RWPE2 (cell line): ENCODE results near the gene GBF1.

ENCODE experiments used
- ATAC-seq: fragments of 200-7000 bp; cut with Tn5 transposase; 3 replicates; pipeline ENCODE4 v1.9.1; 2021; ENCODE audit warnings: low read depth
- DNase-seq: peaks from one replicate; pipeline ENCODE4 v3.0.0-alpha.2; 2020; ENCODE audit warnings: low spot score
- H3K27ac ChIP-seq: fragments of 450-650 bp; 2 replicates; pipeline ENCODE4 v1.5.1; 2017; ENCODE audit warnings: mild to moderate bottlenecking; ENCODE audit not compliant: poor library complexity, severe bottlenecking
- H3K27me3 ChIP-seq: fragments of 250-450 bp; sonication (Bioruptor Pico); 2 replicates; pipeline ENCODE4 v1.5.1; 2021; ENCODE audit warnings: mild to moderate bottlenecking, moderate library complexity; ENCODE audit not compliant: insufficient read depth, poor library complexity, severe bottlenecking
- H3K36me3 ChIP-seq: fragments of 250-450 bp; sonication (Bioruptor Pico); 2 replicates; pipeline ENCODE4 v1.5.1; 2020; ENCODE audit warnings: low read depth, mild to moderate bottlenecking, moderate library complexity
- H3K4me1 ChIP-seq: fragments of 250-450 bp; sonication (Bioruptor Pico); 2 replicates; pipeline ENCODE4 v1.5.1; 2021; ENCODE audit warnings: mild to moderate bottlenecking, moderate library complexity; ENCODE audit not compliant: insufficient read depth, poor library complexity, severe bottlenecking
- H3K4me3 ChIP-seq: fragments of 250-450 bp; sonication (Bioruptor Pico); 2 replicates; pipeline ENCODE4 v1.5.1; 2021; ENCODE audit warnings: mild to moderate bottlenecking, moderate library complexity; ENCODE audit not compliant: severe bottlenecking
- H3K9me3 ChIP-seq: fragments of 250-450 bp; sonication (Bioruptor Pico); 2 replicates; pipeline ENCODE4 v1.5.1; 2021; ENCODE audit warnings: mild to moderate bottlenecking, moderate library complexity; ENCODE audit not compliant: severe bottlenecking
- TF ChIP-seq, protein P1 (sequence below): fragments of 450-650 bp; IDR thresholded peaks from one replicate; pipeline ENCODE4 v1.5.1; 2017; ENCODE audit warnings: mild to moderate bottlenecking, moderate library complexity; ENCODE audit not compliant: poor library complexity, severe bottlenecking

Gene GBF1

DNA sequence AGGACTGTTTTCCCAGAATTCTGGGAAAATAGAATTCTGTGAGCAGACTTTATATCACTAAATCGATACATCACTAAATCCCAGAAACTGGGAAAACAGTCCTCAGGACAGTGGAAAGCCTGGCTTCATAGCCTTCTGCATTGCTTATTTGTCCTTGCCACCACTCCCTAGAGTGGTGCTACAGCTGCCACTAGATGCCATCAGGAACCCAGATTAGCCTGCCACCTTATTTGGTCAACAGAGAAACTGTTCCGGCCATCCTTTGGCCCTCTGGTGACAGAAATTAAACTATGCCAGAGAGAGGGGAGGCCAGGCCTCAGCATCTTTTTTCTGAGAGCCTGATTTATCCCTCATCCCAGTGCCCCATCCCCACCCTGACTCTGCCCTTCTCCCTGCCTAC is 130.5 kb downstream of the GBF1 start:
- no peaks in the 10 kb centered on the region for H3K9me3 ChIP-seq
- TF ChIP-seq, protein P1, sequence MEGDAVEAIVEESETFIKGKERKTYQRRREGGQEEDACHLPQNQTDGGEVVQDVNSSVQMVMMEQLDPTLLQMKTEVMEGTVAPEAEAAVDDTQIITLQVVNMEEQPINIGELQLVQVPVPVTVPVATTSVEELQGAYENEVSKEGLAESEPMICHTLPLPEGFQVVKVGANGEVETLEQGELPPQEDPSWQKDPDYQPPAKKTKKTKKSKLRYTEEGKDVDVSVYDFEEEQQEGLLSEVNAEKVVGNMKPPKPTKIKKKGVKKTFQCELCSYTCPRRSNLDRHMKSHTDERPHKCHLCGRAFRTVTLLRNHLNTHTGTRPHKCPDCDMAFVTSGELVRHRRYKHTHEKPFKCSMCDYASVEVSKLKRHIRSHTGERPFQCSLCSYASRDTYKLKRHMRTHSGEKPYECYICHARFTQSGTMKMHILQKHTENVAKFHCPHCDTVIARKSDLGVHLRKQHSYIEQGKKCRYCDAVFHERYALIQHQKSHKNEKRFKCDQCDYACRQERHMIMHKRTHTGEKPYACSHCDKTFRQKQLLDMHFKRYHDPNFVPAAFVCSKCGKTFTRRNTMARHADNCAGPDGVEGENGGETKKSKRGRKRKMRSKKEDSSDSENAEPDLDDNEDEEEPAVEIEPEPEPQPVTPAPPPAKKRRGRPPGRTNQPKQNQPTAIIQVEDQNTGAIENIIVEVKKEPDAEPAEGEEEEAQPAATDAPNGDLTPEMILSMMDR, result no peak
- no peak overlapping the region for H3K4me3 ChIP-seq
- no peaks in the 10 kb centered on the region for H3K27me3 ChIP-seq
- peaks cover 87% of the 10 kb centered on the region for H3K36me3 ChIP-seq
- H3K4me1 ChIP-seq, result no peaks in the 10 kb centered on the region
- no peak overlapping the region for H3K27ac ChIP-seq
- ATAC-seq (no peak), DNase-seq (no peak)

DNA sequence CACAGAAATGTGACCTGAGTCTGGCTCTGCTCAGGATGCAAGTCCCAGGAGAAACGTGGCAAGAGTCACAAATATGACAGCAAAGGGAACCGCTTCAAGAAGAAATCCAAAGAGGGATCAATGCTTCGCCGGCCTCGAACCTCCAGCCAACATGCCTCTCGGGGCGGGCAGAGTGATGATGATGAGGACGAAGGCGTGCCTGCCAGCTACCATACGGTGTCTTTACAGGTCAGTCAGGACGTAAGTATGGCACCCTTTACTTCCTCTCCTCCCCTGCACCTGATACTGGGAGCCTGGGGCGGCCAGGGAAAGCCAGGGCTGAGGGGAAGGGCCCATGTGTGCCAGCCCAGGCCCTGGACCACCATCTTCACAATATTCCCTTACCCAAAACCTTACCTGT is 131.6 kb downstream of the GBF1 start:
- Histone ChIP-seq H3K4me1 (no peaks in the 10 kb centered on the region), H3K36me3 (peaks cover 79% of the 10 kb centered on the region), H3K4me3 (no peak overlapping the region), H3K27ac (no peak overlapping the region), H3K9me3 (no peaks in the 10 kb centered on the region), H3K27me3 (no peaks in the 10 kb centered on the region)
- TF ChIP-seq, protein P1, result no peak
- no peak for ATAC-seq
- no peak for DNase-seq

DNA sequence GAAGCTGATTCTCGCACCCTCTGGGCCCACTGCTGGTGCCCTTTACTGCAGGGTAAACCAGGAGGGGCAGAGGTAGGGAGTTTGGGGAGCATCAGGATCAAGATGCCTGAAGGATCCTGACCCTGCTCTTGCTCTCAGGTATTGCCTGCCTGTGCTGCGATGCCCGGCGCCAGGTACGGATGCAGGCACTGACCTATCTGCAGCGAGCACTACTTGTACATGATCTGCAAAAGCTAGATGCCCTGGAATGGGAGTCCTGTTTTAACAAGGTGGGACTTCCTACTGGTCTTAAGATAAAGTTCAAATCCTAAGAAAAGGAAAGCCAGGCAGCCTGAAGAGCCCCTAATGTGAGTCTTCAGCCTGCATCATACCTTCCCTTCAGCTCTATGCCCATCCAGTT is 134.1 kb downstream of the GBF1 start:
- no peak overlapping the region for H3K27ac ChIP-seq
- ATAC-seq, result no peak
- TF ChIP-seq, protein P1, result no peak
- peaks cover 57% of the 10 kb centered on the region for H3K36me3 ChIP-seq
- H3K27me3 ChIP-seq, result no peaks in the 10 kb centered on the region
- H3K9me3 ChIP-seq, result no peaks in the 10 kb centered on the region
- H3K4me1 ChIP-seq, result no peaks in the 10 kb centered on the region
- DNase-seq, result no peak
- no peak overlapping the region for H3K4me3 ChIP-seq

DNA sequence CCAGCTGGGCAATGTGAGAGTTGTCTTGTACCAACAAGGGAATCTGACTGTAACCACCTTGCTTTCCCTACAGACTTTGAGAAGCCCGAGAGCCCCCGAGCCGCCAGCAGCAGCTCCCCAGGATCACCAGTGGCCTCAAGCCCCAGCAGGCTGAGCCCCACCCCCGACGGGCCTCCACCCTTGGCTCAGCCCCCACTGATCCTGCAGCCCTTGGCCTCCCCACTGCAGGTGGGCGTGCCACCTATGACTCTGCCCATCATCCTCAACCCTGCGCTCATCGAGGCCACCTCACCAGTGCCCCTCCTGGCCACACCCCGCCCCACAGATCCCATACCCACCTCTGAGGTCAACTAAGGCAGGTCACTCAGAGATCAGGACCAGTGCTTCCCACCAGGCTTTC is 136.7 kb downstream of the GBF1 start:
- H3K36me3 ChIP-seq, result peaks cover 34% of the 10 kb centered on the region

DNA sequence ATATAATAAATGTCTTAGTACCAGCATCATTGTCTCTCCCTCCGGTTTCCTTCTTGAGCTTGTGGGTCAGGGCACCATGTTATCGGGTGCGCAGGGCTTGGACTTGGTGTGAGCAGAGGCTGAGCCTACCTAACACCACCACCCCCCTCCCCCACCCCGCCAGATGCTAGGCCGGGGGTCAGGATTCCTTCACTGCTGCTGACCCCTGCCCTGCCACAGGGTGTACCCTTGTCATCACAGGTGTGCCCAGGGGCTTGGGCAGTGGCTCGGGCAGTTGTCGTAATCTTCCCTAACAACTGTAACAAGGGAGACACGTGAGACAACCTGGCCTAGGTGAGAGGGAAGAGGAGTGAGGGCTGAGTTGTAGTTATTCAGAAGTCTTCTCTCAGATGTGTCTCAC is 137.5 kb downstream of the GBF1 start:
- Histone ChIP-seq H3K4me1 (no peaks in the 10 kb centered on the region), H3K9me3 (no peaks in the 10 kb centered on the region), H3K27me3 (no peaks in the 10 kb centered on the region), H3K36me3 (peaks cover 25% of the 10 kb centered on the region), H3K4me3 (no peak overlapping the region), H3K27ac (no peak overlapping the region)
- ATAC-seq (no peak), DNase-seq (no peak)
- TF ChIP-seq, protein P1, result no peak

More for the DNA sequence above, 136.7 kb downstream of the GBF1 start:
- no peaks in the 10 kb centered on the region for H3K27me3 ChIP-seq
- no peaks in the 10 kb centered on the region for H3K4me1 ChIP-seq
- no peak overlapping the region for H3K27ac ChIP-seq
- ATAC-seq (no peak), DNase-seq (no peak)
- TF ChIP-seq, protein P1, result no peak
- no peak overlapping the region for H3K4me3 ChIP-seq
- H3K9me3 ChIP-seq, result no peaks in the 10 kb centered on the region
